Heart left ventricle (tissue), 16 donors: ENCODE data around the gene SESN2. TPM values are rescaled to one million over a fixed set of nuclear protein-coding genes. Genes with fewer than 3 reads are reported as not detected.
A peak's percentile ranks its signal among the peaks of the same experiment; 100 is the strongest.

ENCODE experiments used
- ATAC-seq, 4 donors: fragments of 200-7000 bp; cut with Tn5 transposase; one replicate each; pipeline ENCODE4 v1.9.1; 2020 to 2022; ENCODE audit warnings: moderate library complexity in 4 of 4, mild to moderate bottlenecking in 3 of 4, moderate number of reproducible peaks in 1 of 4
- DNase-seq, 5 donors: peaks; one replicate each; pipeline ENCODE4 v3.0.0-alpha.2; 2020
- H3K27ac ChIP-seq, 12 donors: fragments of 200-600 bp; sonication (generic) in 4 of 12; one replicate each; pipeline versions ENCODE4 v1.5.0 to v1.8.0; 2016 to 2022; ENCODE audit warnings: mild to moderate bottlenecking in 2 of 12
- H3K27me3 ChIP-seq, 9 donors: fragments of 200-600 bp; sonication (generic) in 2 of 9; one replicate each; pipeline versions ENCODE4 v1.5.1 to v1.8.0; 2016 to 2022; ENCODE audit warnings: mild to moderate bottlenecking in 3 of 9
- H3K36me3 ChIP-seq, 9 donors: fragments of 200-600 bp; sonication (generic) in 2 of 9; one replicate each; pipeline versions ENCODE4 v1.5.0 to v1.8.0; 2018 to 2022; ENCODE audit warnings: mild to moderate bottlenecking in 2 of 9
- H3K4me1 ChIP-seq, 12 donors: fragments of 200-600 bp; sonication (generic) in 4 of 12; one replicate each; pipeline versions ENCODE4 v1.5.0 to v1.8.0; 2016 to 2022; ENCODE audit warnings: mild to moderate bottlenecking in 3 of 12
- H3K4me3 ChIP-seq, 12 donors: fragments of 200-600 bp; sonication (generic) in 4 of 12; one replicate each; pipeline versions ENCODE4 v1.5.0 to v1.8.0; 2017 to 2022; ENCODE audit warnings: mild to moderate bottlenecking in 9 of 12, moderate library complexity in 4 of 12
- H3K9me3 ChIP-seq, 12 donors: fragments of 200-600 bp; sonication (generic) in 4 of 12; one replicate each; pipeline versions ENCODE4 v1.5.0 to v1.8.0; 2016 to 2022; ENCODE audit warnings: mild to moderate bottlenecking in 1 of 12
- CTCF ChIP-seq, 12 donors: fragments of 200-600 bp; sonication (generic) in 4 of 12; IDR thresholded peaks; one replicate each; pipeline versions ENCODE4 v1.5.0 to v1.8.0; 2018 to 2022; ENCODE audit warnings: antibody characterized with exemption in 12 of 12, mild to moderate bottlenecking in 5 of 12
- POLR2A ChIP-seq, 2 donors: fragments of 450-650 bp; IDR thresholded peaks; one replicate each; pipeline ENCODE4 v1.6.1; 2017; ENCODE audit warnings: antibody characterized with exemption in 2 of 2, mild to moderate bottlenecking in 2 of 2, moderate library complexity in 2 of 2
- WGBS, 4 donors: extraction: QIAGEN DNeasy Blood & Tissue Kit in 2 of 4; methylation state at CpG; one replicate each; pipeline versions ENCODE4 v1.1.5 to v1.1.7; 2013 to 2018; 5-methylcytosine and 5-hydroxymethylcytosine counted together
- intact Hi-C, 10 donors: fragments of 100-400 bp; cut with DNase I; formaldehyde crosslinking; loops; one replicate each; pipeline versions ENCODE4 v1.11.1 to v1.14.2; 2022
- polyA plus RNA-seq, 2 donors: library from polyadenylated mRNA; stranded (reverse); fragments of 200-250 nt; gene quantifications; one replicate each; pipeline ENCODE4 v1.2.3, GENCODE V29; 2013
- total RNA-seq, 9 donors: library from RNA; depleted of rRNA in 2 of 9; stranded (reverse); fragments of >200 nt in 2 of 9; fragmentation: NEBNext Ultra II Directional in 3 of 9; extraction: Animal tissue kit (Norgen Biotek cat#: 25700) in 3 of 9; gene quantifications; one replicate each; pipeline versions ENCODE4 v1.1.0 to v1.2.4, GENCODE V29; 2016 to 2023
- donor health status: ischemic (EF 13 %, LVEDD 7.1; RV severe dilation, severe dysfunction).
- donor health status: healthy with polysubstance abuse.
- donor health status: DM: no; HTN: yes; CAD: no.
- donor health status: DM: no; HTN: no; CAD: no.
- donor health status: ischemic (EF 25% LVEDD 6.9; RV normal size, moderate dysfunction).
- donor health status: ischemic (EF 25% LVEDD 5.7; RV mildly dilated, moderate dysfunction).
- donor health status: healthy.
- donor health status: DM: yes; HTN: yes; CAD: no.
- donor health status: ischemic (EF 35%, LVEDD 5.7; RV mildly dilated, moderate dysfunction).
- donor health status: nonischemic (EF 11% LVEDD 7.7; RV severe dilation, severe dysfunction).
- donor health status: DM: yes; HTN: yes; CAD: no.
- donor health status: PGD.
- donor health status: ischemic (EF 29% LVEDD 5.4; RV normal size, mild dysfunction).
- donor health status: nonischemic (EF 23%, LVEDD 6.1; RV moderate dilation, normal function).

SESN2 gene
- total and polyA plus RNA-seq, 11 donors, result 2.1 to 8.8 (median 4.7) TPM

DNA sequence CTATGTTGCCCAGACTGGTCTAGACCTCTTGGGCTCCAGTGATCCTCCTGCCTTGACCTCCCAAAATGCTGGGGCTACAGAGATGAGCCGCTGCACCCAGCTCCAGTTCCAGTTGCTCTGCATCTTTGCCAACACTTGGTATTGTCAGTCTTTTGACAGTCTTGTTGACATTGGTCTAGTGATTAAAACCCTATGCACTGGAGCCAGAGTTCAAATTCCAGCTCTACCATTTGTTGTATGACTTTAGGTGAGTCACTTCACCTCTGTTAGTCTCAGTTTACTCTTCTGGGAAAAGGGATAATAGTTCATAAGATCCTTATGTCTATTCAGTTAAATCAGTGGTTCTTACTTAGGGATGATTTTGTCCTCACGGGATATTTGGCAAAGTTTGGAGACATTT, 36.6 kb downstream of the SESN2 start:
- Histone ChIP-seq H3K4me3 (no peak overlapping the region), H3K27ac (no peak overlapping the region), H3K36me3 (no peaks in the 10 kb centered on the region), H3K9me3 (no peaks in the 10 kb centered on the region), H3K27me3 (no peaks in the 10 kb centered on the region), H3K4me1 (peaks cover 0 to 4% (median 0%) of the 10 kb centered on the region in 12 donors)
- intact Hi-C loops, result no loop called here
- ATAC-seq, result no peak
- TF ChIP-seq POLR2A (IDR thresholded peaks at IDR 0.05), result no peak
- TF ChIP-seq CTCF (IDR thresholded peaks at IDR 0.05), result no peak
- DNase-seq, result no peak
- WGBS, 4 donors, result 87 to 97% (median 89%) methylated on average over 2 of the region's 2 CpGs

DNA sequence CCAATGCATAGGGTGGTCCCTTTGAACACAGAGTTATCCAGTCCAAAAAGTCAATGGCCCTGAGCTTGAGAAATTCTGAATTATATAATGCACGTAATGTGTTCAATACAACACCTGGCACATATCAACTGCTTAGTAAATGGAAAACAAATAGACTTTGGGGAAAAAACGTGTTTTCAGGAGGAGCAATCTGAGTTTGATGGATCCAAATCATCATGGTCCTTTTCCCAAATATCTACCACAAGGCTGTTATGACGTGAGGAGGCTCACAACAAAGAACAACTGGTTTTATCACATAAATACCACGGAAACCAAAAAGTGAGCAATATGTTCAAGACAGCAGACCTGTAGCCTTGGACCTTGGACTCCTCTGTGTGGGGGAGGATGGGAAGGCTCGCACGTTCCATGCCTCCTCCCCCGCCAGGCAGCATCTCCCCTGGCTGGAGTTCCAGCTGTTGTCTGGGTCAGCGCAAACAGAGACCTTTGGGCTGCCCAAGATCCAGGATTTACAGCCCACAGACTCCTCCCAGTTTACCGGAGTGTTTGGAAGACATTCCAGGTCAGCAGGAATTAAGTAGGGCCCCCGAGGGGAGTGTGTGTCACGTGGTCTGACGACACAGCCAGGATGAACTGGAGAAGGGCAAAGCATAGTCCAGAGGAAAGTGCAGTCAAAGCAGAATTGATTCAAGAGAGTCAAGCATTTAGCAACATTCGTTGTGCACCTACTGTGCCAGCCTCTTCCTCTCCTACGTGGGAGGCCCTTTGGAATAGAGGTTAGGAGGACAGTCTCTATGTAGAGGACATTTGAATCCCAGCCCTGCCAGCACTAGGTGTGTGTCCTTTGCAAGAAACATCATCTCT, 37.3 kb downstream of the SESN2 start:
- TF ChIP-seq CTCF (IDR thresholded peaks at IDR 0.05), result no peak
- no peak for TF ChIP-seq POLR2A (IDR thresholded peaks at IDR 0.05)
- no peaks in the 10 kb centered on the region for H3K9me3 ChIP-seq
- H3K4me3 ChIP-seq, result no peak overlapping the region
- no peaks in the 10 kb centered on the region for H3K36me3 ChIP-seq
- 25 to 31% (median 26%) methylated on average over 14 of the region's 14 CpGs for WGBS, 4 donors
- intact Hi-C loops, result no loop called here
- ATAC-seq (peak in 1 of 4 donors; percentile 20), DNase-seq (no peak)
- H3K4me1 ChIP-seq, result no peaks in the 10 kb centered on the region
- H3K27me3 ChIP-seq, result no peaks in the 10 kb centered on the region
- H3K27ac ChIP-seq, result no peak overlapping the region

DNA sequence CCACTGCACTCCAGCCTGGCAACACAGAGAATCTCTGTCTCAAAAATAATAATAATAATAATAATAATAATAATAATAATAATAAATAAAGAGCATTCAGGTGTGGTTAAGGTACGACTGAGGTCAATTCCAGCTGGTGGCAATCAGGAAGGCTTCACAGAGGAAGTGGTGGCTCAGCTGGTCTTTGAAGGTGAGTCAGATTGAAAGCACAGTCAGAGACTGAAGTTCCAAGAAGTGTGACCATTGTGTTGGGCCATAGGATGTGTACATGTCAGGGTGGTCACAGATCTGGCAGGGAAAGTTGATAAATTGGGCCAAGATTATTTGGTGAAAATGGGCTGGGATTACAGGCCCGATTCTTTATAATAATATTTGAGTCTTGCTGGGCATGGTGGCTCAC, 38.5 kb downstream of the SESN2 start:
- Histone ChIP-seq H3K36me3 (no peaks in the 10 kb centered on the region), H3K4me3 (no peak overlapping the region), H3K9me3 (no peaks in the 10 kb centered on the region), H3K4me1 (no peaks in the 10 kb centered on the region), H3K27ac (no peak overlapping the region), H3K27me3 (no peaks in the 10 kb centered on the region)
- intact Hi-C loops, result no loop called here
- no peak for ATAC-seq
- no peak for DNase-seq
- 85 to 91% (median 87%) methylated on average over 2 of the region's 2 CpGs for WGBS, 4 donors
- no peak for TF ChIP-seq POLR2A (IDR thresholded peaks at IDR 0.05)
- no peak for TF ChIP-seq CTCF (IDR thresholded peaks at IDR 0.05)

- no peak overlapping the region for H3K27ac ChIP-seq
- H3K27me3 ChIP-seq, result no peaks in the 10 kb centered on the region
- WGBS, 4 donors, result 90 to 100% (median 93%) methylated on average over 2 of the region's 2 CpGs
- intact Hi-C loops, result no loop called here
- TF ChIP-seq POLR2A (IDR thresholded peaks at IDR 0.05) (no peak), CTCF (IDR thresholded peaks at IDR 0.05) (no peak)
- ATAC-seq, result no peak
- no peak for DNase-seq
- no peak overlapping the region for H3K4me3 ChIP-seq
- no peaks in the 10 kb centered on the region for H3K36me3 ChIP-seq
- no peaks in the 10 kb centered on the region for H3K4me1 ChIP-seq
- H3K9me3 ChIP-seq, result no peaks in the 10 kb centered on the region
Observed at GRCh38 chr1:28298438-28298837, 39.1 kb downstream of the SESN2 start.
